WTC11 (cell line): Measurements from ENCODE around the gene ADSL.

Experiments
- RELA ChIP-seq: sonication (generic); formaldehyde crosslinking; IDR thresholded peaks from 2 replicates; pipeline ENCODE4 v1.8.1; 2022; ENCODE audit warnings: missing genetic modification reagents, mild to moderate bottlenecking, borderline replicate concordance
- TF ChIP-seq, protein P1 (sequence below): fragments of 200-600 bp; IDR thresholded peaks from 2 replicates; pipeline ENCODE4 v1.8.0; 2022; ENCODE audit warnings: antibody characterized with exemption
- TF ChIP-seq, protein P2 (sequence below): sonication (generic); formaldehyde crosslinking; IDR thresholded peaks from 2 replicates; pipeline ENCODE4 v1.8.0; 2022; ENCODE audit warnings: missing genetic modification reagents

DNA sequence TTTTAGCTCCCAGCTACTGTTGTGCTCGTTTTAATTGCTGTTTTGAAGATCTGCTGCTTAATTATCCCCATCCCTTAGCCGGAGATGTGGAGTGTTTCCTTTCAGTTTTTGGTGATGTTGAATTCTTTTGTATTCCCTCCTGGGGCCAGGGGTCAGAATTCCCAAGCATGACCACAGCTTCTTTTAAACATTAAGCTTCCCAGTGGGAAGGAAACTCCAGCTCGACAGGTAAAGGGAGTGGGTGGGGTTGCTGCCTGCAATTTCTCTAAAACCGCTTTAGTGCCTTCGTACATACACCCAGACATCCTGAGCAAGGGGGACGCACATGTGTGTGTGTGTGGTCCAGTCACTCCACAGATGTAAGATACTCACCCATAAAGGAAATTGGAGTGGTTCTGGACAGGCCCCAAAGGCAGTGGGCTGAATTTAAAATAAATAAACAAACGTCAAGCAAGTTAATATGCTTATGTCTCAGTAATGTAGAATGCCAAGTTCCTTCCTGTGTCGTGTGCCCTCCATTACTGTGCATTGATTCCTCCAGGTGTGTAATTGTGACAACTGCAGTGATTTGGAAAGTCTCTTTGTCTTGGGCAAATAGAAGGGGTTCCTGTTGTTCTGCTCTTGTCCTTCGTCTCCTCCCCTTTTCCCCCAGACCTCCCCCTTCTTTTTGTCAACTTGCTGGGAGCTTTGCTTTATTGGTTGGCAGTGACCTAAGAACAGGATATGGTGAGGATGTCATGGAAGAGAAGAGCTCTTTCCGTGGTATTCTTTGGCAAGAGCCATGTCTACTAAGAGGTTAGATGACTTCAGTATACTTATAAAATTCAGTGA is 19.2 kb upstream of the ADSL start:
- TF ChIP-seq, protein P1, sequence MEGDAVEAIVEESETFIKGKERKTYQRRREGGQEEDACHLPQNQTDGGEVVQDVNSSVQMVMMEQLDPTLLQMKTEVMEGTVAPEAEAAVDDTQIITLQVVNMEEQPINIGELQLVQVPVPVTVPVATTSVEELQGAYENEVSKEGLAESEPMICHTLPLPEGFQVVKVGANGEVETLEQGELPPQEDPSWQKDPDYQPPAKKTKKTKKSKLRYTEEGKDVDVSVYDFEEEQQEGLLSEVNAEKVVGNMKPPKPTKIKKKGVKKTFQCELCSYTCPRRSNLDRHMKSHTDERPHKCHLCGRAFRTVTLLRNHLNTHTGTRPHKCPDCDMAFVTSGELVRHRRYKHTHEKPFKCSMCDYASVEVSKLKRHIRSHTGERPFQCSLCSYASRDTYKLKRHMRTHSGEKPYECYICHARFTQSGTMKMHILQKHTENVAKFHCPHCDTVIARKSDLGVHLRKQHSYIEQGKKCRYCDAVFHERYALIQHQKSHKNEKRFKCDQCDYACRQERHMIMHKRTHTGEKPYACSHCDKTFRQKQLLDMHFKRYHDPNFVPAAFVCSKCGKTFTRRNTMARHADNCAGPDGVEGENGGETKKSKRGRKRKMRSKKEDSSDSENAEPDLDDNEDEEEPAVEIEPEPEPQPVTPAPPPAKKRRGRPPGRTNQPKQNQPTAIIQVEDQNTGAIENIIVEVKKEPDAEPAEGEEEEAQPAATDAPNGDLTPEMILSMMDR: no peak
- TF ChIP-seq RELA (CRISPR knock-in tag): no peak
- TF ChIP-seq, protein P2, sequence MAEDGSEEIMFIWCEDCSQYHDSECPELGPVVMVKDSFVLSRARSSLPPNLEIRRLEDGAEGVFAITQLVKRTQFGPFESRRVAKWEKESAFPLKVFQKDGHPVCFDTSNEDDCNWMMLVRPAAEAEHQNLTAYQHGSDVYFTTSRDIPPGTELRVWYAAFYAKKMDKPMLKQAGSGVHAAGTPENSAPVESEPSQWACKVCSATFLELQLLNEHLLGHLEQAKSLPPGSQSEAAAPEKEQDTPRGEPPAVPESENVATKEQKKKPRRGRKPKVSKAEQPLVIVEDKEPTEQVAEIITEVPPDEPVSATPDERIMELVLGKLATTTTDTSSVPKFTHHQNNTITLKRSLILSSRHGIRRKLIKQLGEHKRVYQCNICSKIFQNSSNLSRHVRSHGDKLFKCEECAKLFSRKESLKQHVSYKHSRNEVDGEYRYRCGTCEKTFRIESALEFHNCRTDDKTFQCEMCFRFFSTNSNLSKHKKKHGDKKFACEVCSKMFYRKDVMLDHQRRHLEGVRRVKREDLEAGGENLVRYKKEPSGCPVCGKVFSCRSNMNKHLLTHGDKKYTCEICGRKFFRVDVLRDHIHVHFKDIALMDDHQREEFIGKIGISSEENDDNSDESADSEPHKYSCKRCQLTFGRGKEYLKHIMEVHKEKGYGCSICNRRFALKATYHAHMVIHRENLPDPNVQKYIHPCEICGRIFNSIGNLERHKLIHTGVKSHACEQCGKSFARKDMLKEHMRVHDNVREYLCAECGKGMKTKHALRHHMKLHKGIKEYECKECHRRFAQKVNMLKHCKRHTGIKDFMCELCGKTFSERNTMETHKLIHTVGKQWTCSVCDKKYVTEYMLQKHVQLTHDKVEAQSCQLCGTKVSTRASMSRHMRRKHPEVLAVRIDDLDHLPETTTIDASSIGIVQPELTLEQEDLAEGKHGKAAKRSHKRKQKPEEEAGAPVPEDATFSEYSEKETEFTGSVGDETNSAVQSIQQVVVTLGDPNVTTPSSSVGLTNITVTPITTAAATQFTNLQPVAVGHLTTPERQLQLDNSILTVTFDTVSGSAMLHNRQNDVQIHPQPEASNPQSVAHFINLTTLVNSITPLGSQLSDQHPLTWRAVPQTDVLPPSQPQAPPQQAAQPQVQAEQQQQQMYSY (CRISPR knock-in tag): no peak
